ENCODE results near the gene PPIL1.
"Not testable (repeated sequence)": the region's sequence is repeated elsewhere in the genome, so short reads cannot be mapped to it uniquely, and the experiment has no call there.

The PPIL1 gene

GRCh38 chr6:36874443-36875249 is at the start of gene PPIL1:
TSS of gene PPIL1 (minus strand) at chr6:36874803. CDS start at chr6:36874772, 31 bp downstream.
- DNase-seq, result peak; percentile 94

- DNase-seq, result no peak
Observed at GRCh38 chr6:36924131-36924530, 49.5 kb upstream of the PPIL1 start.

- no peak for DNase-seq
Observed at GRCh38 chr6:36920546-36920945, 45.9 kb upstream of the PPIL1 start.

GRCh38 chr6:36920049-36920448 is 45.4 kb upstream of the PPIL1 start:
- DNase-seq, result no peak

- DNase-seq, result no peak
Observed at GRCh38 chr6:36917541-36918193, 43.1 kb upstream of the PPIL1 start.

GRCh38 chr6:36916126-36916525 is 41.5 kb upstream of the PPIL1 start:
- no peak for DNase-seq

- no peak for DNase-seq
Observed at GRCh38 chr6:36915599-36915998, 41.0 kb upstream of the PPIL1 start.

GRCh38 chr6:36914227-36914794 is 39.7 kb upstream of the PPIL1 start:
- DNase-seq, result no peak

GRCh38 chr6:36913082-36913481 is 38.5 kb upstream of the PPIL1 start:
- no peak for DNase-seq

- DNase-seq, result no peak
Observed at GRCh38 chr6:36912586-36912985, 38.0 kb upstream of the PPIL1 start.

- no peak for DNase-seq
Observed at GRCh38 chr6:36912030-36912454, 37.4 kb upstream of the PPIL1 start.

- no peak for DNase-seq
Observed at GRCh38 chr6:36908747-36909146, 34.1 kb upstream of the PPIL1 start.

GRCh38 chr6:36907781-36908180 is 33.2 kb upstream of the PPIL1 start:
- DNase-seq, result no peak

GRCh38 chr6:36906539-36907325 is 32.1 kb upstream of the PPIL1 start:
- DNase-seq, result no peak

- no peak for DNase-seq
Observed at GRCh38 chr6:36904851-36905393, 30.3 kb upstream of the PPIL1 start.

GRCh38 chr6:36904114-36904513 is 29.5 kb upstream of the PPIL1 start:
- no peak for DNase-seq

- DNase-seq, result no peak
Observed at GRCh38 chr6:36897609-36898008, 23.0 kb upstream of the PPIL1 start.

- no peak for DNase-seq
Observed at GRCh38 chr6:36893976-36894932, 19.7 kb upstream of the PPIL1 start.

- not testable (repeated sequence) for DNase-seq
Observed at GRCh38 chr6:36891153-36891552, 16.6 kb upstream of the PPIL1 start.

- no peak for DNase-seq
Observed at GRCh38 chr6:36890112-36890663, 15.6 kb upstream of the PPIL1 start.
